Measurements from ENCODE around the gene NEU2. TPM values are rescaled to one million over a fixed set of nuclear protein-coding genes. Genes with fewer than 3 reads are reported as not detected.

Gene NEU2
- total RNA-seq, 1 experiment from 2014 or later, result not detected

DNA sequence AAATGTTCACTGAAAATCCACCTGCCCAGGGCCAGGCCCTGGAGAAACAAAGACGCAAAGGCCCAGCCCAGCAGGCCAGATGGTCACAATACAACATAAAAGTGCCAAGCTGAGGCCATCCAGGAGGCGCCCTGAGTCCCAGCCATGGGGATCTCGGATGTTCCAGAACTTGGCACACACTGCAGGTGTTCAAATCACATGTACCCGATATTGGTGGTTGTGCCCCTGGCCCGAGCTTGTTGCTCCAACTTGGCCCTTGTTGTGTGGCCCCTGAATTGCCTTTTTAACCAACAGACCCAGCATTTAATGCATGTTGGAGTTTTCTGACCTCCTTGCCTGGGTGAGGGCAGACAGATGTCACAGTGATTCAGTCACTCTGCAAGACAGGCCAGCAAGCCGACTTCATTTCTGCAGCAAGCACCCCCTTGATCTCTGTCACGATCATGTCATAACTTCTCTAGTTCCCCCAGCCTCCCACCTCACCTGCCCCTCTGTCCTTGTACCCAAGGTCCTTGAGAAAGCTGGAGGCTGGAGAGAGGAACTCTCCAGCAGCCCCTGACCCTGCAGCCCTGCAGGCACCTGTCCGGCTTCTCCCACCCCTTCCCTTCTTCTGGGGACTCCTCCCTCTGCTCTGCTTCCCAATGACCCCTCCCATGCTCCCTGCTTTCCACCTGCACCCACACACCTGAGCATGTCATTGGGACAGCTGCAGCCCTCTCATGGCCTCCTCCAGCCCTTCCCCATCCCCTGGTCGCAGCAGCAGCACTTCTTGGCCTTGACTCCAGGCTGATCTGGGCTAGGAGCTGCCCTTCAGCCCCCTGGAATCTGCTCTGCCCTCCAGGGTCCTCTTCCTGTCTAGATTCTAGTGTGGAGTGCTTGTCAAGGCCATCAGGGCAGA is 28.6 kb upstream of the NEU2 start:
- no TSS peak for BruUV-seq (replicated peaks)
- H3F3A ChIP-seq (ENCODE audit: insufficient read depth, low read depth), result no peaks in the 10 kb centered on the region
- H2AFZ ChIP-seq, result no peak overlapping the region
- no peaks in the 10 kb centered on the region for H3K79me2 ChIP-seq (ENCODE audit: low read depth)
- no peak overlapping the region for H3K27ac ChIP-seq
- CTCF ChIA-PET, result interaction anchor here (0.6 kb wide), 1 partner anchor 13 kb away, joined by 3 read pairs; no protein-coding TSS in a partner anchor
- TF ChIP-seq CTCF (conservative IDR thresholded peaks at IDR 0.05), result no peak
- no peak for TF ChIP-seq EZH2 (IDR thresholded peaks at IDR 0.05; ENCODE audit: low read depth)
- H3K27me3 ChIP-seq (ENCODE audit: insufficient read depth, low read depth), result no peaks in the 10 kb centered on the region
- POLR2A ChIA-PET (ENCODE audit: unreplicated experiment), result no interaction called here
- H3K4me2 ChIP-seq, result no peak overlapping the region
- no peaks in the 10 kb centered on the region for H4K20me1 ChIP-seq (ENCODE audit: insufficient read depth)
- H3K36me3 ChIP-seq (ENCODE audit: low read depth), result no peaks in the 10 kb centered on the region
- H3K9me2 ChIP-seq (ENCODE audit: insufficient read depth), result no peaks in the 10 kb centered on the region
- intact Hi-C loops (cut with micrococcal nuclease; ENCODE audit: unreplicated experiment), result no loop called here
- H3K4me1 ChIP-seq (replicated peaks; ENCODE audit: insufficient read depth), result no peaks in the 10 kb centered on the region
- no peaks in the 10 kb centered on the region for H3K9me3 ChIP-seq (ENCODE audit: insufficient read depth, low read depth)
- DNase-seq, result no peak
- no peak overlapping the region for H3K4me3 ChIP-seq

- Histone ChIP-seq H3K4me3 (no peak overlapping the region), H3F3A (ENCODE audit: insufficient read depth, low read depth) (no peaks in the 10 kb centered on the region), H3K4me2 (no peak overlapping the region), H3K79me2 (ENCODE audit: low read depth) (no peaks in the 10 kb centered on the region), H2AFZ (no peak overlapping the region), H3K9me3 (ENCODE audit: insufficient read depth, low read depth) (no peaks in the 10 kb centered on the region), H3K4me1 (replicated peaks; ENCODE audit: insufficient read depth) (no peaks in the 10 kb centered on the region), H3K9me2 (ENCODE audit: insufficient read depth) (no peaks in the 10 kb centered on the region), H3K27ac (no peak overlapping the region), H3K36me3 (ENCODE audit: low read depth) (no peaks in the 10 kb centered on the region), H3K27me3 (ENCODE audit: insufficient read depth, low read depth) (no peaks in the 10 kb centered on the region), H4K20me1 (ENCODE audit: insufficient read depth) (no peaks in the 10 kb centered on the region)
- TF ChIP-seq CTCF (conservative IDR thresholded peaks at IDR 0.05) (no peak), EZH2 (IDR thresholded peaks at IDR 0.05; ENCODE audit: low read depth) (no peak)
- intact Hi-C loops (cut with micrococcal nuclease; ENCODE audit: unreplicated experiment), result no loop called here
- POLR2A ChIA-PET (ENCODE audit: unreplicated experiment), result no interaction called here
- no TSS peak for BruUV-seq (replicated peaks)
- CTCF ChIA-PET, result no interaction called here
- no peak for DNase-seq
Observed at GRCh38 chr2:233005096-233005495, 27.4 kb upstream of the NEU2 start.

DNA sequence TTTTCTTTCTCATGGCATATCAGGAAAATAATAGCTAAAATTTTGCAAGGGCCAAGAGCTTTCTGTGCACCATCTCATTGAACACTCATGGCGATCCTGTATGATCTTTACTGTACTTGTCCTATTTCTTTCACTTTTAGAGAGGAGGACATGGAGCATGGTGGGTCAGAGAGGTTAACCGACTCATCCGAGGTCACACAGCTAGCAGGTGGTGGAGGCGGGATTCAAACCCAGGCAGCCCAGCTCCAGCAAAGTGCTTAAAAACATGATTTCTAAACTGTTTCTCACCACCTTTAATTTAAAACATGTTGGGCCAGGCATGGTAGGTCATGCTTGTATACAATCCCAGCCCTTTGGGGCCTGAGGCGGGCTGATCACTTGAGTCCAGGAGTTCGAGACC is 25.8 kb upstream of the NEU2 start:
- Histone ChIP-seq H3K79me2 (ENCODE audit: low read depth) (no peaks in the 10 kb centered on the region), H3F3A (ENCODE audit: insufficient read depth, low read depth) (no peaks in the 10 kb centered on the region)

More for the DNA sequence above, 25.8 kb upstream of the NEU2 start:
- DNase-seq, result no peak
- H3K4me2 ChIP-seq, result no peak overlapping the region
- H3K9me3 ChIP-seq (ENCODE audit: insufficient read depth, low read depth), result no peaks in the 10 kb centered on the region
- ChIA-PET CTCF (no interaction called here), POLR2A (ENCODE audit: unreplicated experiment) (no interaction called here)
- no peaks in the 10 kb centered on the region for H3K9me2 ChIP-seq (ENCODE audit: insufficient read depth)
- H3K27ac ChIP-seq, result no peak overlapping the region
- TF ChIP-seq EZH2 (IDR thresholded peaks at IDR 0.05; ENCODE audit: low read depth) (no peak), CTCF (conservative IDR thresholded peaks at IDR 0.05) (no peak)
- H3K4me3 ChIP-seq, result no peak overlapping the region
- no peaks in the 10 kb centered on the region for H3K4me1 ChIP-seq (replicated peaks; ENCODE audit: insufficient read depth)
- H3K36me3 ChIP-seq (ENCODE audit: low read depth), result no peaks in the 10 kb centered on the region
- no peaks in the 10 kb centered on the region for H3K27me3 ChIP-seq (ENCODE audit: insufficient read depth, low read depth)
- H4K20me1 ChIP-seq (ENCODE audit: insufficient read depth), result no peaks in the 10 kb centered on the region
- no TSS peak for BruUV-seq (replicated peaks)
- intact Hi-C loops (cut with micrococcal nuclease; ENCODE audit: unreplicated experiment), result no loop called here
- H2AFZ ChIP-seq, result no peak overlapping the region
